ENCODE data around the gene RABL6.
"Not testable (repeated sequence)": the region's sequence is repeated elsewhere in the genome, so short reads cannot be mapped to it uniquely, and the experiment has no call there.

The RABL6 gene

DNA sequence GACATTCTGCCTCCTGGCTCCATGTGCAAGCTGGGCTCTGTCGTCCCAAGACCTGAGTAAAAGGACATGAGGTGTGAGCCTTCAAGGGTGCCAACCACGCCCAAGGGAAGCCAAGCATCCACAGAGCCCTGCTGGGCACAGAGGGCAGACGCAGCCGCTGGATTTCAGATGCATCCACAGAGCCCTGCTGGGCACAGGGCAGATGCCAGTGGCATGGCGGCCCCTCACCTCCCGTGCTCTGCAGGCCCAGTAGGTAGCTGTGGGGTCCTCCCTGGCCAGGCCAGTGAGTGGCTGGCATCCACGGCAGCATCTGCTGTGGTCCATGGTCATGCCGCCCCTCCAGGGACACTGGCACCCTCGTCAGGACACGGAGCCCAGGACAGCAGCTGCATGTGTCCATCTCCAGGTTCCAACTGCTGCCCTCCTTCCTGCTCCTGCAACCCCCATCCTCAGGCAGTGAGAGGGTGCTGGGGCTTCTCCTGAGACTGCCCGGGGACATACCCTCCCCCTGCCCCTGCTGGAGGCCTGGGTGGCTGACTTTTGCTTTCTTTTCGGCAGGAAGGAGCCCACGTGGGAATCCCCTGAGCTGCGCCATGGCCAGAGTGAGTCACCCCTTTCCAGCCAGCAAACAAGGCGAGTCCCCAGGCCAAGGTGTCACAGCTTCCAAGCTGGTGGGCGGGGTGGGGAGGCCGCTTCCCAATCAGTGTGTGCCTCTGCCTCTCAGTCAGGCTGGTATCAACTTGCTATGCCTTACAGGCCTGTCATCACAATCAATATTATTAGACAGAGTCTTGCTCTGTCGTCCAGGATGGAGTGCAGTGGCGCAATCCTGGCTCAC, 74.6 kb downstream of the RABL6 start:
- peak; percentile 67 for DNase-seq (ENCODE audit: low spot score)

DNA sequence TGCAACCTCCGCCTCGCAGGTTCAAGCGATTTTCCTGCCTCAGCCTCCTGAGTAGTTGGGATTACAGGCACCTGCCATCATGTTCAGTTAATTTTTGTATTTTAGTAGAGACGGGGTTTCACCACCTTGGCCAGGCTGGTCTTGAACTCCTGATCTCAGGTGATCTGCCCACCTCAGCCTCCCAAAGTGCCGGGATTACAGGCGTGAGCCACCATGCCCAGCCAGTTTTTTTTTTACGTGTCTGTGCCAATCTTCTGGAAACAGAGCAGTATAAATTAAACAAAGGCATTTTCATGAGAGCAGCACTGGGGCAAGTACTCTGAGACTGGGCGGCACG, 75.2 kb downstream of the RABL6 start:
- DNase-seq (ENCODE audit: low spot score): not testable (repeated sequence)

GRCh38 chr9:136883670-136884069, 75.9 kb downstream of the RABL6 start:
- DNase-seq (ENCODE audit: low spot score): not testable (repeated sequence)

DNA sequence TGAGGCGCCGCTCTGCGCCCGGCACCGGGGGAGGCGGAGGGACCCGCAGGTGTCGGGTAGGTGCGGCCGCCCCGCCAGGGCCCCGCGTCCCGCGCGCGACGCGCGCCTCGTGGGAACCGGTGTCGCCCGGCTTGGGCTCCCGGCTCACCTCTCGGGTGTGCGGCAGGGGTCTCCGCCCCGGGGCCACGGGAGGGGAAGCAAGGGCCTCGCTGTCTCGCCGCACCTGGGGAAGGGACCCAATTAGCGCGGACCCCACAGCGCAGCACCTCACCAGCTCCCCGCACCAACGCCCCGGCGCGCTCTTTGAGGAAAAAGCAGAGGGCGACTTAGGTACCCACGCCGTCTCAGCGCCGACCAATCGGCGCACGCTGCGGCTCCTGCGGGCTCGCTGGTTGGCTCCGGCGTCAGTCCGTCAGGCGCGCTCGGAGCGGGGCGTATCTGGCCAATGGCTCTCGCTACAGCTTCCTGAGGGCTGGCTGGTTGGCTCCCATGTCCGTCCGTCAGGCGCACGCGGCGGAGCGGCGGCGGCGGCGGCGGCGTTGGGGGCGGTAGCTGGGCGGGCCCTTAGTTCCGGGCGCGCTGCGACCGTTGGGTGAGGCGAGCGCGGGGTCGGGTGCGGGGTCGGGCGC, 78.3 kb downstream of the RABL6 start, which contains the start of gene TRAF2:
Gene TRAF2, plus strand, starts transcription at position 567 of the 629 bp plus-strand sequence. CDS start 12,225 bp downstream, outside the sequence.
- peak; percentile 100 for DNase-seq (ENCODE audit: low spot score)

DNA sequence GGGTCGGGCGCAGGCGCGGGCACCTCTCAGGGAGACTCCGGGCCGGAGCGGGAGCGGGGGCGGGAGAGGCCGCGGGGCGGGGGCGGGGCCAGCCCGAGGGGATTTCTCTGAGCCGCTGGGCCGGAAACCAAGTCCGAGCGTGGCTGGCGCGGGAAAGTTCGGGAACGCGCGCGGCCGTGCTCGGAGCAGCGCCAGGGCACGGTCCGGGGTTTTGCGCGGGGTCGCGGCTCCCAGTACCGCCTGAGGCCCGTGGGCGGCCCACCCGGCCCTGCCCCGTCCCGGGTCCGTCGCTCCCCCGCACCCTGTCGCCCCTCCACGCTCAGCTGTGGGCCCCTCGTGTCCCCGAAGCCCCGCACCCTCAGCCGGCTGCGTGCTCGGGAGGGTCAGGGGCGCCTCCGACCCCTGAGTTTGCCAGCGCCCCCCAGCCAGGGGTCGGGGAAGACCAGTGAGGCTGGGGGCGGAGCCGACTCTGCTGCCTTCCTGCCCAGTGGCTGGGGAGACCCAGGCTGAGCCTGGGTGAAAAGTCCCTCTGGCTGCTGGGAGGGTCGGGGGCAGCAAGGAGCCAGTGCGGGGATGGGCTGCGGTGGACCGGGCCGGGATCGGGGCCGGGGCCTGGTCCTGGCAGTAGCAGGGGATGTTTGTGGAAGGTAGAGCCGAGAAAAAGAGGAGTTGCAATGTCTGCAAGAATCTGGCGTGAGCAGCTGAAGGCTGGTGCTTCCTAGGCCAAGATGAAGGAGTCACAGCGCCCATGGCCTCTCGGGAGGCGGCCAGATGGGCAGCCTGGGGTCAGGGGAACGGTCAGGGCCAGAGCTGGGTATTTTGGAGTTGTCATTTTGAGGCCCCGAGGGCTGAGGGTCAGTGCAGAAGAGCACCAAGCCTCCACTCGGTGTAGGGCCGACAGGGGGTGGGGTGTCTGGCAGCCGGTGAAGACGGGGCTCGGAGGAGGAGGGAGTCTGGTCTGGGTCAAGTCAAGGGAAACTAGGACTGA, 79.2 kb downstream of the RABL6 start:
- DNase-seq (ENCODE audit: low spot score): peak; percentile 77

- no peak for DNase-seq (ENCODE audit: low spot score)
These were observed 80.7 kb downstream of the RABL6 start for GRCh38 chr9:136888454-136888853.

- DNase-seq (ENCODE audit: low spot score): no peak
These were observed 82.1 kb downstream of the RABL6 start for GRCh38 chr9:136889858-136890257.

GRCh38 chr9:136890661-136891060, 82.9 kb downstream of the RABL6 start:
- no peak for DNase-seq (ENCODE audit: low spot score)
